ENCODE measurements around the gene LMAN1. TPM values are rescaled to one million over a fixed set of nuclear protein-coding genes. Genes with fewer than 3 reads are reported as not detected.

The LMAN1 gene
- total RNA-seq, 1 donor from 2014 or later: 82.5 TPM

- H3K36me3 Mint-ChIP-seq: peaks cover 15% of the 10 kb centered on the region
- peaks cover 18% of the 10 kb centered on the region for H3K4me1 Mint-ChIP-seq (ENCODE audit: unreplicated experiment)
- peak overlapping the region; percentile 96 for H3K27ac Mint-ChIP-seq
- no peak for DNase-seq (ENCODE audit: extremely low spot score, unreplicated experiment)
- no peaks in the 10 kb centered on the region for H3K9me3 Mint-ChIP-seq
- peak overlapping the region; percentile 96 for H3K4me3 Mint-ChIP-seq
- H3K27me3 Mint-ChIP-seq: no peaks in the 10 kb centered on the region
- TF ChIP-seq CTCF (conservative IDR thresholded peaks at IDR 0.05): no peak
Measured at GRCh38 chr18:59357928-59358327, 1.1 kb downstream of the LMAN1 start.

- peaks cover 40% of the 10 kb centered on the region for H3K36me3 Mint-ChIP-seq
- DNase-seq (ENCODE audit: extremely low spot score, unreplicated experiment): no peak
- no peaks in the 10 kb centered on the region for H3K27me3 Mint-ChIP-seq
- no peaks in the 10 kb centered on the region for H3K9me3 Mint-ChIP-seq
- TF ChIP-seq CTCF (conservative IDR thresholded peaks at IDR 0.05): no peak
- no peak overlapping the region for H3K27ac Mint-ChIP-seq
- no peak overlapping the region for H3K4me3 Mint-ChIP-seq
- H3K4me1 Mint-ChIP-seq (ENCODE audit: unreplicated experiment): peaks cover 18% of the 10 kb centered on the region
Measured at GRCh38 chr18:59354731-59355130, 4.3 kb downstream of the LMAN1 start.

GRCh38 chr18:59353079-59353680 lies 5.9 kb downstream of the LMAN1 start:
- Mint-ChIP-seq H3K27me3 (no peaks in the 10 kb centered on the region), H3K9me3 (no peaks in the 10 kb centered on the region), H3K36me3 (peaks cover 56% of the 10 kb centered on the region), H3K27ac (no peak overlapping the region), H3K4me3 (no peak overlapping the region), H3K4me1 (ENCODE audit: unreplicated experiment) (peaks cover 18% of the 10 kb centered on the region)
- no peak for TF ChIP-seq CTCF (conservative IDR thresholded peaks at IDR 0.05)
- no peak for DNase-seq (ENCODE audit: extremely low spot score, unreplicated experiment)

DNA sequence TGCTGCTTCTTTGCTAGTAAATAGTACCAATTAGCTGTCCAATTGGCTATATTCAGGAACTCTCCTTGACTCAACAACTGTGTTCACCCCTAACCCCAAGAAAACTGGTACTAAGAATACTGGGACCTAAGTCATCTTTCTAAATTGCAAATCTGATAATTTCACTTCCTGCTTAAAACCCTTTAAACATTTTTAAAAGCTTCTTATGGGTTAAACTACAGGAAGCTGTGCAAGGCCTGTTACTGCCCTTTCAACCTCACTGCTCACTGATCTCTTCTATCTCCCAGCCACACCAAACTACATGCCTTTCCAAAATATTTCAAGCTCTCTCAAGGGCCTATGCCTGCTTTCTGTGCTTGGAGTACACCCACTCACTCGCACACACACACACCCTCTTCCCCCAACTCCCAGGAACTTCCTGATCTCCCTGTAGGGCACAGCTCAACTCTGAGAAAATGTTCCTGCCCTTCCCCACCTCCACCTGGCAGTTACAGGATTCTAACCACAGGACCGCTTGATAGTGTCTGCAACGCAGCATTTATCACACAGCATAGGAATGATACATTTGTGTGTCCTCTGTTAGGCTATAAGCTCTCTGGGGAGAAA lies 6.7 kb downstream of the LMAN1 start:
- Mint-ChIP-seq H3K9me3 (no peaks in the 10 kb centered on the region), H3K36me3 (peaks cover 61% of the 10 kb centered on the region), H3K4me3 (no peak overlapping the region), H3K27me3 (no peaks in the 10 kb centered on the region), H3K4me1 (ENCODE audit: unreplicated experiment) (peaks cover 11% of the 10 kb centered on the region), H3K27ac (no peak overlapping the region)
- TF ChIP-seq CTCF (conservative IDR thresholded peaks at IDR 0.05): no peak
- no peak for DNase-seq (ENCODE audit: extremely low spot score, unreplicated experiment)

DNA sequence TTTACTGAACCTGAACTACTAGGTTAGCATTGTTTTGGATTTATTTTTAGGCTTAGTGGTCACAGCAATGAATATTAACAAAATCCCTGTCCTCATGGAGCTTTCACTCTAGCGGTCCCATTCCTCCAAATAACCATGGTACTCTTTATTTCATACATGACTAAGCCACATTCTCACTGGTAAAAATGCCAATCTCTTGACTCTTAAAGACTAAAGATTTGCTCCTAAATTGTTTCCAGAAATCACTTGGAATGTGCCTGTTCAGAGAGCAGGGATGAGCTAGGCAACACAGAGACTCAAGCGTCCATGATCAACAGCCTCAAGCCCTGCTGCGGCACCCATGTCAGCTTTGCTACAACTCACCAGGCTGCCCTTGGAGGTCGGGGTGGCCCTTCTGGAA lies 13.5 kb downstream of the LMAN1 start:
- no peak for TF ChIP-seq CTCF (conservative IDR thresholded peaks at IDR 0.05)
- Mint-ChIP-seq H3K27me3 (no peaks in the 10 kb centered on the region), H3K27ac (no peak overlapping the region), H3K4me1 (ENCODE audit: unreplicated experiment) (no peaks in the 10 kb centered on the region), H3K9me3 (peaks cover 34% of the 10 kb centered on the region), H3K4me3 (no peak overlapping the region), H3K36me3 (peaks cover 79% of the 10 kb centered on the region)
- no peak for DNase-seq (ENCODE audit: extremely low spot score, unreplicated experiment)
